Left lung (tissue), 10 donors: ENCODE measurements around the gene PIAS1. TPM values are rescaled to one million over a fixed set of nuclear protein-coding genes. Genes with fewer than 3 reads are reported as not detected.
A peak's percentile ranks its signal among the peaks of the same experiment; 100 is the strongest.
"Not testable (repeated sequence)": the region's sequence is repeated elsewhere in the genome, so short reads cannot be mapped to it uniquely, and the experiment has no call there.

ENCODE experiments used
- ATAC-seq: fragments of 200-7000 bp; cut with Tn5 transposase; one replicate; pipeline ENCODE4 v1.9.1; 2020; ENCODE audit warnings: moderate library complexity
- DNase-seq, 4 donors: peaks; one replicate each; pipeline ENCODE4 v3.0.0-alpha.2; 2013 to 2020
- H3K27ac ChIP-seq, 2 donors: fragments of 200-600 bp; sonication (generic) in 1 of 2; one replicate each; pipeline versions ENCODE4 v1.5.0 to v1.8.0; 2020 to 2021
- H3K27me3 ChIP-seq, 2 donors: fragments of 200-600 bp; sonication (generic) in 1 of 2; one replicate each; pipeline versions ENCODE4 v1.5.0 to v1.8.0; 2020 to 2021
- H3K36me3 ChIP-seq, 2 donors: fragments of 200-600 bp; sonication (generic) in 1 of 2; one replicate each; pipeline versions ENCODE4 v1.5.0 to v1.8.0; 2020 to 2021
- H3K4me1 ChIP-seq, 2 donors: fragments of 200-600 bp; one replicate each; pipeline ENCODE4 v1.8.0; 2021
- H3K4me3 ChIP-seq, 2 donors: fragments of 200-600 bp; sonication (generic) in 1 of 2; one replicate each; pipeline versions ENCODE4 v1.5.0 to v1.8.0; 2020 to 2021; ENCODE audit warnings: mild to moderate bottlenecking in 1 of 2
- H3K9me3 ChIP-seq, 2 donors: fragments of 200-600 bp; sonication (generic) in 1 of 2; one replicate each; pipeline versions ENCODE4 v1.5.0 to v1.8.0; 2020 to 2021
- intact Hi-C, 2 donors: fragments of 100-400 bp; cut with DNase I; formaldehyde crosslinking; loops; one replicate each; pipeline versions ENCODE4 v1.11.2 to v1.14.2; 2022
- polyA plus RNA-seq, 6 donors: library from polyadenylated mRNA; unstranded; fragments of 120-200 nt; gene quantifications; one replicate each; pipeline ENCODE4 v1.2.1, GENCODE V29; 2013; ENCODE audit not compliant: insufficient read length in 6 of 6
- total RNA-seq, 2 donors: library from RNA; stranded (reverse); fragmentation: NEBNext Ultra II Directional; extraction: Animal tissue kit (Norgen Biotek cat#: 25700); gene quantifications; one replicate each; pipeline ENCODE4 v1.2.1, GENCODE V29; 2021
- TF ChIP-seq, protein P1 (sequence below), 2 donors: fragments of 200-600 bp; sonication (generic) in 1 of 2; IDR thresholded peaks; one replicate each; pipeline versions ENCODE4 v1.5.0 to v1.8.0; 2021; ENCODE audit warnings: antibody characterized with exemption in 2 of 2
- donor health status: DM: no; HTN: yes; CAD: no.
- donor health status: DM: no; HTN: no; CAD: no.

The PIAS1 gene
- total and polyA plus RNA-seq, 8 donors: 44.9 to 71.4 (median 63.3) TPM

DNA sequence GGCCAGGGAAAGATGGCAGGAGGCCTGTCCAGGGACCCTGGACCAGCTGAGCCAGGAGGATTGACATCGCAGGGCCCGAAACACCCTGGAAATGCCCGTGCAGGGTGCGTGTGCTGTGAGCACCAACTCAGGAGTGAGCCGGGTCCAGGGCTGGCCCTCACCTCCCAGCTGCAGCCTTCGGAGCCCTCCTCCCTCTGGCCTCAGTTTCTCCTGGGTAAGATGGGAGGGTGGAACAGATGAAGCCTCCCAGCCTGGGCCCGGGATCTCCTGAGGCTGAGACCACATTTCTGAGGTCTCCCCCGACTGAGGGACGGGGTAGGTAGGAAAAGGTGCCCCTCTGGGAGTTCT lies 156.3 kb downstream of the PIAS1 start:
- intact Hi-C loops: no loop called here
- TF ChIP-seq, protein P1, sequence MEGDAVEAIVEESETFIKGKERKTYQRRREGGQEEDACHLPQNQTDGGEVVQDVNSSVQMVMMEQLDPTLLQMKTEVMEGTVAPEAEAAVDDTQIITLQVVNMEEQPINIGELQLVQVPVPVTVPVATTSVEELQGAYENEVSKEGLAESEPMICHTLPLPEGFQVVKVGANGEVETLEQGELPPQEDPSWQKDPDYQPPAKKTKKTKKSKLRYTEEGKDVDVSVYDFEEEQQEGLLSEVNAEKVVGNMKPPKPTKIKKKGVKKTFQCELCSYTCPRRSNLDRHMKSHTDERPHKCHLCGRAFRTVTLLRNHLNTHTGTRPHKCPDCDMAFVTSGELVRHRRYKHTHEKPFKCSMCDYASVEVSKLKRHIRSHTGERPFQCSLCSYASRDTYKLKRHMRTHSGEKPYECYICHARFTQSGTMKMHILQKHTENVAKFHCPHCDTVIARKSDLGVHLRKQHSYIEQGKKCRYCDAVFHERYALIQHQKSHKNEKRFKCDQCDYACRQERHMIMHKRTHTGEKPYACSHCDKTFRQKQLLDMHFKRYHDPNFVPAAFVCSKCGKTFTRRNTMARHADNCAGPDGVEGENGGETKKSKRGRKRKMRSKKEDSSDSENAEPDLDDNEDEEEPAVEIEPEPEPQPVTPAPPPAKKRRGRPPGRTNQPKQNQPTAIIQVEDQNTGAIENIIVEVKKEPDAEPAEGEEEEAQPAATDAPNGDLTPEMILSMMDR (IDR thresholded peaks at IDR 0.05): no peak
- H3K27ac ChIP-seq: no peak overlapping the region
- H3K27me3 ChIP-seq: no peaks in the 10 kb centered on the region
- H3K4me1 ChIP-seq: peaks cover 9 to 60% of the 10 kb centered on the region in 2 donors
- H3K9me3 ChIP-seq: no peaks in the 10 kb centered on the region
- no peaks in the 10 kb centered on the region for H3K36me3 ChIP-seq
- DNase-seq (no peak), ATAC-seq (no peak)
- no peak overlapping the region for H3K4me3 ChIP-seq

DNA sequence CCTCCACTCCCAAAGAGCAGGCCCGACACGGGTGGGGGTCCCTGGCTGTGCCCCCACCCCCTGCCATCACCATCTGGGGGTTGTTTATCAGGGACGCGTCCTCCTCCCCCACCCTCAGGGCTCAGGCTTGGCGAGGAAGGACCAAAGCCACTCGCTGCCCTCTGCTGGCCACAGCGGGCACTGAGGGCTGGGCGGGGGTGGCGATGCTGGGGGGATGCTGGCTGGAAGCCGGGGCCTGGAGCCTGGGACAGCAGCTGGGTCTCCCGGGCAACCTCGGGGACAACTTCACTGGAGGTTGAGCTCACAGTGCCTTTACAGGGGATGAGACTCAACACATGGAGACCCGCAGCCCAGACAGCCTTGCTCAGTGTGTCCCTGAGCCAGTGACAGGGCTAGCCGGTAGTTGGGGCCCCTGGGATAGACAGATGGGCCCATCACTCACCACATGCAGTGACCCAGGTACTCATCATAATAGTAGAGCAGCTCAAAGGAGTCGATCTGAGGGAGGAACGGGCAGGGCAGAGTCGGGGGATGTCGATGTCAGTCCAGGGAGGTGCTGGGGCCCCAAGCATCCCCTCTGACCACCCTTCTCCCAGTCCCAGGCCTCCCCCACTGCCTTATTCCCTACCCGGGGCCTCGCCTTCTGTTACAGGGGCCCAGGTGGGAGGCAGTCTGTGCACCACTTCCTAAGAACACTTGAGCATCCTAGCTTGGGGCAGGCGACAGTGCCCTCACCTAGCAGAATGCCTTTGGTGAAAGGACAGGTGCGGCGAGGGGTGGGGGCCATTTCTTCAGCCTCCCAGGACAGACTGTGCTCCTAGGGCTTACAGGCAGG lies 156.9 kb downstream of the PIAS1 start:
- intact Hi-C loops: no loop called here
- ATAC-seq (peak; percentile 65), DNase-seq (peak in 2 of 4 donors; percentile 70 to 90)
- Histone ChIP-seq H3K4me3 (no peak overlapping the region), H3K27ac (no peak overlapping the region), H3K27me3 (no peaks in the 10 kb centered on the region), H3K9me3 (no peaks in the 10 kb centered on the region), H3K4me1 (peaks cover 3 to 56% of the 10 kb centered on the region in 2 donors), H3K36me3 (no peaks in the 10 kb centered on the region)
- TF ChIP-seq, protein P1 (IDR thresholded peaks at IDR 0.05): peak; percentile 78 to 88

DNA sequence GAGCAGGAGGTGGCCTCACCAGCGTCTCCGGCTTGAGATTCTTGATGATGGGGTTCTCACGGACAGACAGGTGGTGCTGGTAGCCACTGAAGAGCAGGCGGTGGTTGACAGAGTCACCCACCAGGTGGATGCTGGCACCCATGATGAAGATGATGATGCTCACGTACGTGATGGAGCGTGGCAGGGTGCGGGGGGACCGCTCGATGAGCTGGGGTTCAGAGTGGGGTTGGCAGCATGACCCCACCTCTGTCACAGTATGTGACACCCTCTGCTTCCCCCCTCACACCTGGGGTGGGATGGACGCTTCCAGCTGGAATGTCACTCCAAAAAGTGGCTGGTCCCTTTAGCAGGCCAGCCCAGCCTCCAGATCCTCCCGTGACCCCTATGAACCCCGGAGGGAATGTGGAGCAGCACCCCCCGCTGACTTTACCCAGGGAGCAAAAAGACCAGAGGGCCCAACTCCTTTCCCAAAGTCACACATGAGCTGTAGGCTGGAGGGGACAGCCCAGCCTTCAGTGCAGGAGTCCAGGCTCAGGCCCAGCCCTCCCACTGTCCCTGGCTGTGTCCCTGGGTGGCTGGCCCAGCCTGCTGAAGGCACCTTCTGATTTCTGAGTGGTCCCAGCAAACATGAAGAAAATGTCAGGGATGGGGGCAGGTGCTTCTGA lies 157.7 kb downstream of the PIAS1 start:
- H3K4me1 ChIP-seq: peaks cover 0 to 49% of the 10 kb centered on the region in 2 donors
- no peak for DNase-seq
- ATAC-seq: no peak
- H3K27me3 ChIP-seq: no peaks in the 10 kb centered on the region
- intact Hi-C loops: no loop called here
- H3K36me3 ChIP-seq: peaks cover 0 to 4% of the 10 kb centered on the region in 2 donors
- H3K27ac ChIP-seq: no peak overlapping the region
- TF ChIP-seq, protein P1 (IDR thresholded peaks at IDR 0.05): no peak
- no peaks in the 10 kb centered on the region for H3K9me3 ChIP-seq
- H3K4me3 ChIP-seq: no peak overlapping the region

DNA sequence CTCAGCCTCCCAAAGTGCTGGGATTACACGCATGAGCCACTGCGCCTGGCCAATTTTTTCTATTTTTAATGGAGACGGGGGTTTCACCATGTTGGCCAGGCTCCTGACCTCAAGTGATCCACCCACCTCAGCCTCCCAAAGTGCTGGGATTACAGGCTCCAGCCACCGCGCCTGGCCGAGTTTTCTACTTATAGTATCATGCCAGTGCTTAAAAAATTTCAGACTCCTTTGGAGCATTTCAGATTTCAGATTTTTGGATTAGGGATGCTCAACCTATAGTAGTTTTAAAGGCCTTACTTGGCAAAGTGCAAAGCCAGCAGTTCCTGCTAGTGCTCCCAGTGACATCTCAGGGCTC lies 159.4 kb downstream of the PIAS1 start:
- H3K27me3 ChIP-seq, H3K4me3 ChIP-seq, ATAC-seq, H3K27ac ChIP-seq, H3K9me3 ChIP-seq, H3K36me3 ChIP-seq, intact Hi-C loops, DNase-seq: not testable (repeated sequence)
- H3K4me1 ChIP-seq: peaks cover 0 to 33% of the 10 kb centered on the region in 2 donors

DNA sequence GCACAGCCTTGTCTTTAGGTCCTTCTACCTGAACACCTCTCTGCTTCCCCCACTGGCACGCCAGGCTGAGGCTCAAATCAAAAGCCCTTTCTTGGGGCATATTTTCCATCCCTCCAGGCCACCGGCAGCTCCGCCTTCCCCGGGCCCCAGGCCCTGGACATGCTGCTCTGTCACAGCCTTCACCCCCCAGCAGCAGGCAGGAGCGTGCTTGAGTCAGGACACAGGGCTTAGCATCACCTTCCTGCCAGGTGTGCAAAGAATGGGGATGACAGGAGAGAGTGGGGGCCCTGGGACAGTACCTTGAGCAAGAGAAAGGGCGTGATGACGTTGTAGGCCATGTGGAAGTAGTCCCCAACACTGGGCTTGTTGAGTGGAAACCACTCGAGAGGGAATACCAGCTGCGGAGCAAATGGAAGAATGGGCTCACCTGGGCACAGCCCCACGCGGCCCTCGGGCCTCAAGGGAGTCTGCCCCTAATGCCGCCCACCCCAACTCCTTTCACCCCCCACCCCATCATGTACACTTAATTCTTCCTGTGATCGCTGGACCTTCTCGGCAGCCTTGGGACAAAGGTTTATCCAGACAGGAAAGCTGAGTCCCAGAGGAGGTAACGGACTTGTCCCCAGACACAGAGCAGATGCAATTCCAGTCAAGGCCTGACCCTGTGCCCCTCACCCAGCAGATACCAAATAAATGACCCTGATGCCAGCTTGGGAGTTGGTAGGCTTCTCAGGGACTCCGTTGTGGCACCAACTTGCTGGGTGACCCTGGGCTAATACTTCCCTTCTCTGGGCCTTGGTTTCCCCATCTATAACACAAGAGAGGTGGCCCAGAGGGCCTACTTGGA lies 160.1 kb downstream of the PIAS1 start:
- Histone ChIP-seq H3K4me3 (no peak overlapping the region), H3K27ac (no peak overlapping the region), H3K4me1 (peaks cover 0 to 27% of the 10 kb centered on the region in 2 donors), H3K9me3 (no peaks in the 10 kb centered on the region), H3K36me3 (peaks cover 0 to 10% of the 10 kb centered on the region in 2 donors), H3K27me3 (no peaks in the 10 kb centered on the region)
- TF ChIP-seq, protein P1 (IDR thresholded peaks at IDR 0.05): no peak
- ATAC-seq (no peak), DNase-seq (no peak)
- intact Hi-C loops: no loop called here
